Ishikawa (cell line): Measurements from ENCODE around the gene CACNG5.

Experiments
- CEBPB ChIP-seq: IDR thresholded peaks from 2 replicates; pipeline ENCODE4 v1.6.1; 2012
- CREB1 ChIP-seq: IDR thresholded peaks from 2 replicates; pipeline ENCODE4 v1.6.1; 2012; ENCODE audit warnings: low read depth
- EGR1 ChIP-seq: IDR thresholded peaks from 2 replicates; pipeline ENCODE4 v1.6.1; 2012
- EP300 ChIP-seq: IDR thresholded peaks from 2 replicates; pipeline ENCODE4 v1.6.1; 2012; ENCODE audit warnings: borderline replicate concordance
- FOXM1 ChIP-seq: IDR thresholded peaks from 2 replicates; pipeline ENCODE4 v1.6.1; 2012; ENCODE audit warnings: low read depth, borderline replicate concordance
- MAX ChIP-seq: IDR thresholded peaks from 2 replicates; pipeline ENCODE4 v1.6.1; 2012
- NFIC ChIP-seq: IDR thresholded peaks from 2 replicates; pipeline ENCODE4 v1.6.1; 2012
- RAD21 ChIP-seq: IDR thresholded peaks from 2 replicates; pipeline ENCODE4 v1.6.1; 2012; ENCODE audit warnings: low read depth
- REST ChIP-seq: IDR thresholded peaks from 2 replicates; pipeline ENCODE4 v1.6.1; 2012; ENCODE audit warnings: low read depth, mild to moderate bottlenecking
- TAF1 ChIP-seq: IDR thresholded peaks from 2 replicates; pipeline ENCODE4 v1.6.1; 2012; ENCODE audit warnings: low read depth, mild to moderate bottlenecking
- TCF12 ChIP-seq: IDR thresholded peaks from 2 replicates; pipeline ENCODE4 v1.6.1; 2012; ENCODE audit warnings: low read depth
- TEAD4 ChIP-seq: IDR thresholded peaks from 2 replicates; pipeline ENCODE4 v1.6.1; 2012
- USF1 ChIP-seq: IDR thresholded peaks from 2 replicates; pipeline ENCODE4 v1.6.1; 2012
- YY1 ChIP-seq: IDR thresholded peaks from 2 replicates; pipeline ENCODE4 v1.6.1; 2012; ENCODE audit warnings: low read depth
- ZBTB7A ChIP-seq: IDR thresholded peaks from 2 replicates; pipeline ENCODE4 v1.6.1; 2012; ENCODE audit warnings: low read depth

The CACNG5 gene

GRCh38 chr17:66923886-66924285 lies 89.0 kb downstream of the CACNG5 start:
- no peak for TF ChIP-seq TEAD4
- no peak for TF ChIP-seq EGR1
- no peak for TF ChIP-seq CREB1
- TF ChIP-seq YY1: no peak
- TF ChIP-seq TCF12: no peak
- no peak for TF ChIP-seq FOXM1
- TF ChIP-seq RAD21: no peak
- TF ChIP-seq EP300: no peak
- no peak for TF ChIP-seq ZBTB7A
- no peak for TF ChIP-seq USF1
- no peak for TF ChIP-seq MAX
- TF ChIP-seq REST: no peak
- no peak for TF ChIP-seq NFIC
- no peak for TF ChIP-seq TAF1
- TF ChIP-seq CEBPB: no peak

GRCh38 chr17:66925811-66926500 lies 91.0 kb downstream of the CACNG5 start:
- TF ChIP-seq MAX: no peak
- no peak for TF ChIP-seq USF1
- TF ChIP-seq REST: no peak
- TF ChIP-seq EP300: no peak
- no peak for TF ChIP-seq FOXM1
- no peak for TF ChIP-seq CEBPB
- no peak for TF ChIP-seq EGR1
- TF ChIP-seq TEAD4: no peak
- no peak for TF ChIP-seq NFIC
- no peak for TF ChIP-seq CREB1
- no peak for TF ChIP-seq TCF12
- no peak for TF ChIP-seq YY1
- TF ChIP-seq RAD21: no peak
- no peak for TF ChIP-seq TAF1
- no peak for TF ChIP-seq ZBTB7A

GRCh38 chr17:66928949-66929348 lies 94.0 kb downstream of the CACNG5 start:
- TF ChIP-seq FOXM1 (no peak), ZBTB7A (no peak), RAD21 (no peak), YY1 (no peak), NFIC (no peak), TCF12 (no peak), REST (no peak), MAX (no peak), TAF1 (no peak), EGR1 (no peak), CEBPB (no peak), EP300 (no peak), TEAD4 (no peak), USF1 (no peak), CREB1 (no peak)
